K562 (cell line): Measurements from ENCODE around the gene MCC. TPM values are rescaled to one million over a fixed set of nuclear protein-coding genes. Genes with fewer than 3 reads are reported as not detected.

Source experiments
- ATF4 ChIP-seq: fragments of 450-650 bp; formaldehyde crosslinking; IDR thresholded peaks from 2 replicates; pipeline ENCODE4 v1.4.0; 2022; ENCODE audit warnings: mild to moderate bottlenecking, moderate library complexity
- BRD9 ChIP-seq: fragments of 450-650 bp; IDR thresholded peaks from 2 replicates; pipeline ENCODE4 v1.6.1; 2018; ENCODE audit warnings: low read depth; ENCODE audit not compliant: partially characterized antibody
- HMGN3 ChIP-seq: IDR thresholded peaks from 2 replicates; pipeline ENCODE4 v1.6.1; 2011; ENCODE audit warnings: borderline replicate concordance, low read depth, mild to moderate bottlenecking, mixed read lengths, low read length; ENCODE audit not compliant: insufficient read length; ENCODE audit errors: extremely low read depth
- MAZ ChIP-seq, 2 experiments: fragments of 450-650 bp in 1 of 2; sonication (generic) in 1 of 2; formaldehyde crosslinking; IDR thresholded peaks in 1 of 2; conservative IDR thresholded peaks in 1 of 2; 2 replicates each; pipeline versions ENCODE4 v1.4.0 to v1.5.0; 2020; ENCODE audit warnings: mild to moderate bottlenecking in 1 of 2, missing genetic modification reagents in 1 of 2
- MYC ChIP-seq, 2 experiments: fragments of 250-450 bp in 1 of 2; sonication (Bioruptor Pico) in 1 of 2; IDR thresholded peaks; 2 replicates each; pipeline versions ENCODE4 v1.5.1 to v1.6.1; 2012 to 2021; ENCODE audit warnings: low read depth in 2 of 2, borderline replicate concordance in 1 of 2, improper control_type of control experiment in 1 of 2, low read length in 1 of 2, mild to moderate bottlenecking in 1 of 2, moderate library complexity in 1 of 2
- NFRKB ChIP-seq: fragments of 450-650 bp; IDR thresholded peaks from 2 replicates; pipeline ENCODE4 v1.6.1; 2016; ENCODE audit warnings: low read depth
- NR4A1 ChIP-seq, 2 experiments: fragments of 250-450 bp in 1 of 2; fragments of 450-650 bp in 1 of 2; sonication (Bioruptor Pico) in 1 of 2; IDR thresholded peaks; 2 replicates each; pipeline versions ENCODE4 v1.4.0 to v1.6.1; 2016 to 2020; ENCODE audit warnings: mild to moderate bottlenecking in 2 of 2, missing compliant biosample characterization in 1 of 2, missing genetic modification characterization in 1 of 2, moderate library complexity in 1 of 2
- PRDM10 ChIP-seq: fragments of 450-650 bp; IDR thresholded peaks from 2 replicates; pipeline ENCODE4 v1.6.1; 2018; ENCODE audit not compliant: partially characterized antibody
- STAT6 ChIP-seq: sonication (generic); formaldehyde crosslinking; IDR thresholded peaks from 2 replicates; pipeline ENCODE4 v1.8.1; 2023; ENCODE audit warnings: mild to moderate bottlenecking, missing genetic modification reagents
- YY1 ChIP-seq, 3 experiments: IDR thresholded peaks; 2 replicates each; pipeline ENCODE4 v1.6.1; 2011; ENCODE audit warnings: low read length in 2 of 3, mild to moderate bottlenecking in 2 of 3, moderate library complexity in 2 of 3, borderline replicate concordance in 1 of 3, control low read depth in 1 of 3, low read depth in 1 of 3; ENCODE audit not compliant: insufficient read depth in 3 of 3, insufficient replicate concordance in 2 of 3, control insufficient read depth in 1 of 3, insufficient read length in 1 of 3; ENCODE audit errors: extremely low read depth in 1 of 3
- ZNF395 ChIP-seq: fragments of 200-800 bp; sonication (Bioruptor generic); IDR thresholded peaks from 2 replicates; pipeline ENCODE4 v1.6.1; 2017; ENCODE audit warnings: missing genetic modification characterization, missing compliant biosample characterization
- polyA plus RNA-seq, 8 experiments: library from polyadenylated mRNA; depleted of rRNA in 4 of 8; stranded (reverse) in 5 of 8; unstranded in 3 of 8; fragments of >200 nt; fragmentation: Nextera tagmentation in 2 of 8; fragmentation: Illumina TruSeq in 1 of 8; extraction: Ambion mirVana in 2 of 8; extraction: Trizol in 1 of 8; gene quantifications; 2 replicates each; pipeline versions ENCODE4 v1.2.1 to v1.2.3, GENCODE V29; 2011 to 2014; ENCODE audit warnings: inconsistent platforms in 1 of 8, missing spikeins in 1 of 8
- total RNA-seq, 7 experiments: library from RNA; depleted of rRNA in 6 of 7; stranded (reverse); fragments of >200 nt in 6 of 7; fragmentation: Illumina TruSeq in 2 of 7; extraction: Trizol in 2 of 7; gene quantifications; 2 replicates each; pipeline versions ENCODE4 v1.2.1 to v1.2.3, GENCODE V29; 2011 to 2021; ENCODE audit warnings: low replicate concordance in 1 of 7

The MCC gene
- total and polyA plus RNA-seq, 9 of the 15 experiments (the other 6 are each of a cell fraction or from before 2014, with no cell fraction given), result 0.04 to 0.24 (median 0.06) TPM; not detected in 1

GRCh38 chr5:112975721-112976431, 512.4 kb downstream of the MCC start (continued):
- TF ChIP-seq YY1 (IDR thresholded peaks at IDR 0.05; ENCODE audit: borderline replicate concordance in 1 of 3, control insufficient read depth in 1 of 3, extremely low read depth in 1 of 3, insufficient read depth in 3 of 3, insufficient read length in 1 of 3, insufficient replicate concordance in 2 of 3, low read depth in 1 of 3, low read length in 2 of 3), result peak; percentile 9 to 82 (median 60)
- TF ChIP-seq BRD9, result peak; percentile 70
- TF ChIP-seq STAT6 (CRISPR knock-in tag), result peak; percentile 61; the same call in 1 of the 2 replicates
- no peak for TF ChIP-seq HMGN3
- peak in 1 of 2 experiments; percentile 43; a peak in 2 of 4 replicates for TF ChIP-seq MAZ (CRISPR knock-in tag; conservative IDR thresholded peaks at IDR 0.05 in 1 of 2, IDR thresholded peaks at IDR 0.05 in 1 of 2)
- no peak for TF ChIP-seq NR4A1 (CRISPR knock-in tag; IDR thresholded peaks at IDR 0.05)
- TF ChIP-seq NR4A1 (tag; IDR thresholded peaks at IDR 0.05), result peak; percentile 75; the same call in 1 of the 2 replicates
- TF ChIP-seq ATF4, result peak; percentile 47; the same call in 1 of the 2 replicates
- TF ChIP-seq MYC (IDR thresholded peaks at IDR 0.05; ENCODE audit: low read depth, low read length), result no peak
- 0 out of 2 replicates have a peak, but pooled peaks have one; percentile 42 for TF ChIP-seq MYC (CRISPR knock-in tag; IDR thresholded peaks at IDR 0.05; ENCODE audit: borderline replicate concordance, low read depth)
- peak; percentile 90; the same call in 1 of the 2 replicates for TF ChIP-seq NFRKB
- TF ChIP-seq PRDM10, result peak; percentile 26
- peak; percentile 59; the same call in 1 of the 2 replicates for TF ChIP-seq ZNF395 (CRISPR knock-in tag)
